HepG2 (cell line): ENCODE data around the gene MAB21L4. TPM values are rescaled to one million over a fixed set of nuclear protein-coding genes. Genes with fewer than 3 reads are reported as not detected.

ENCODE experiments used
- ATAC-seq: fragments of 200-7000 bp; cut with Tn5 transposase; 3 replicates; pipeline ENCODE4 v1.9.1; 2020; ENCODE audit warnings: mild to moderate bottlenecking, moderate library complexity
- BruUV-seq: library from RNA; stranded (reverse); fragments of 400-500 nt; replicated peaks from 2 replicates; lab custom pipeline; 2021; lab: Mats Ljungman, UMichigan
- CTCF ChIA-PET: fragments of 300-600 bp; formaldehyde crosslinking; extraction: SDS; loops from one replicate; lab custom pipeline; 2021; ENCODE audit warnings: low total read pairs, inconsistent platforms, low intra/inter-chr PET ratio; lab: Yijun Ruan, JAX
- POLR2A ChIA-PET: fragments of 350-600 bp; sonication (Branson Sonifier 250); formaldehyde crosslinking; loops from one replicate; lab custom pipeline; 2020; ENCODE audit warnings: antibody characterized with exemption, inconsistent platforms; lab: Yijun Ruan, JAX
- DNase-seq: peaks from one replicate; pipeline ENCODE4 v3.0.0-alpha.2; 2015; ENCODE audit warnings: low spot score
- FAIRE-seq: peaks from 3 replicates; lab custom pipeline; 2011; peaks lifted over from hg19 to GRCh38; lab: Jason Lieb, UNC
- H2AFZ ChIP-seq: one replicate; pipeline ENCODE4 v1.6.1; 2011; ENCODE audit warnings: low read length, inconsistent platforms
- H3K27ac ChIP-seq: fragments of 300-600 bp; 3 replicates; pipeline ENCODE4 v1.8.0; 2011; ENCODE audit warnings: mixed run types, mild to moderate bottlenecking, mixed read lengths, low read length, inconsistent platforms; ENCODE audit not compliant: insufficient read depth; ENCODE audit errors: extremely low read length
- H3K27me3 ChIP-seq, 2 experiments: fragments of 200-600 bp in 1 of 2; 2 replicates in 1 of 2; 3 replicates in 1 of 2; pipeline versions ENCODE4 v1.6.0 to v1.8.0; 2011; ENCODE audit warnings: low read length in 2 of 2, mild to moderate bottlenecking in 2 of 2, moderate library complexity in 2 of 2, inconsistent platforms in 1 of 2; ENCODE audit not compliant: insufficient read depth in 2 of 2, control insufficient read depth in 1 of 2
- H3K36me3 ChIP-seq, 2 experiments: fragments of 200-600 bp in 1 of 2; replicated peaks in 1 of 2; 2 replicates in 1 of 2; 3 replicates in 1 of 2; pipeline versions ENCODE4 v1.5.1 to v1.8.0; 2011; ENCODE audit warnings: low read length in 2 of 2, inconsistent platforms in 1 of 2; ENCODE audit not compliant: insufficient read depth in 2 of 2, control insufficient read depth in 1 of 2
- H3K4me1 ChIP-seq: 2 replicates; pipeline ENCODE4 v1.5.1; 2012; ENCODE audit warnings: low read length, inconsistent platforms; ENCODE audit not compliant: insufficient read depth
- H3K4me2 ChIP-seq: 2 replicates; pipeline ENCODE4 v1.6.0; 2011; ENCODE audit warnings: low read depth, low read length, inconsistent platforms
- H3K4me3 ChIP-seq, 3 experiments: fragments of 200-600 bp in 1 of 3; sonication (generic), shearing (Covaris generic) in 1 of 3; replicated peaks in 1 of 3; 2 replicates each; pipeline ENCODE4 v1.5.1; 2011 to 2016; ENCODE audit warnings: low read length in 3 of 3, inconsistent platforms in 2 of 3, low read depth in 2 of 3, mild to moderate bottlenecking in 2 of 3, control low read depth in 1 of 3, mixed read lengths in 1 of 3; ENCODE audit not compliant: insufficient read depth in 1 of 3
- H3K79me2 ChIP-seq: one replicate; pipeline ENCODE4 v1.6.1; 2011; ENCODE audit warnings: low read length, inconsistent platforms; ENCODE audit not compliant: insufficient read depth
- H3K9ac ChIP-seq: 2 replicates; pipeline ENCODE4 v1.6.0; 2011; ENCODE audit warnings: mild to moderate bottlenecking, low read depth, low read length, inconsistent platforms; ENCODE audit not compliant: insufficient read depth
- H3K9me3 ChIP-seq: 2 replicates; pipeline ENCODE4 v1.5.1; 2012; ENCODE audit warnings: mild to moderate bottlenecking, low read length
- H4K20me1 ChIP-seq: 2 replicates; pipeline ENCODE4 v1.6.0; 2011; ENCODE audit warnings: inconsistent platforms, mild to moderate bottlenecking, low read length, moderate library complexity; ENCODE audit not compliant: insufficient read depth
- CENPBD1 ChIP-seq: sonication (generic); formaldehyde crosslinking; IDR thresholded peaks from 2 replicates; pipeline ENCODE4 v1.8.0; 2022; ENCODE audit warnings: missing genetic modification reagents, low read depth, mild to moderate bottlenecking, borderline replicate concordance
- FOXK1 ChIP-seq: sonication (generic); formaldehyde crosslinking; IDR thresholded peaks from 2 replicates; pipeline ENCODE4 v1.4.0; 2020; ENCODE audit warnings: low read depth, missing genetic modification reagents, borderline replicate concordance
- GTF2F1 ChIP-seq: fragments of 150-350 bp; IDR thresholded peaks from 2 replicates; pipeline ENCODE4 v1.6.1; 2014; ENCODE audit warnings: low read length
- HNRNPL ChIP-seq: fragments of 200-400 bp; formaldehyde crosslinking; IDR thresholded peaks from 2 replicates; pipeline ENCODE4 v1.6.1; 2017; ENCODE audit warnings: mild to moderate bottlenecking, low read depth, low read length
- MXD1 ChIP-seq: sonication (generic); formaldehyde crosslinking; IDR thresholded peaks from 2 replicates; pipeline ENCODE4 v1.4.0; 2020; ENCODE audit warnings: mild to moderate bottlenecking, missing genetic modification reagents
- PTBP1 ChIP-seq: fragments of 200-400 bp; formaldehyde crosslinking; IDR thresholded peaks from 2 replicates; pipeline ENCODE4 v1.6.1; 2018; ENCODE audit warnings: low read length, low read depth; ENCODE audit not compliant: poor library complexity, severe bottlenecking
- SKIL ChIP-seq: sonication (generic); formaldehyde crosslinking; IDR thresholded peaks from 2 replicates; pipeline ENCODE4 v1.8.0; 2022; ENCODE audit warnings: missing genetic modification reagents, mild to moderate bottlenecking, moderate library complexity, borderline replicate concordance
- SMAD1 ChIP-seq: sonication (generic); formaldehyde crosslinking; IDR thresholded peaks from 2 replicates; pipeline ENCODE4 v1.4.0; 2020; ENCODE audit warnings: missing genetic modification reagents, low read depth, mild to moderate bottlenecking, borderline replicate concordance
- ZNF382 ChIP-seq: sonication (generic); formaldehyde crosslinking; IDR thresholded peaks from 2 replicates; pipeline ENCODE4 v1.5.0; 2020; ENCODE audit warnings: missing genetic modification reagents, mild to moderate bottlenecking, borderline replicate concordance
- WGBS: methylation state at CpG from one replicate; pipeline ENCODE4 v1.1.6; 2017; ENCODE audit warnings: low lambda C conversion rate; 5-methylcytosine and 5-hydroxymethylcytosine counted together
- in situ Hi-C: cut with HindIII; loops from 2 replicates; pipeline ENCODE4 v1.10.0; 2017; ENCODE audit warnings: low pct_unique_long_range_greater_than_20kb; ENCODE audit not compliant: extremely low pct_ligation_motif_present
- intact Hi-C: fragments of 100-400 bp; cut with micrococcal nuclease; formaldehyde crosslinking; loops from one replicate; pipeline ENCODE4 v1.10.0; 2022; ENCODE audit not compliant: unreplicated experiment
- polyA plus RNA-seq, 8 experiments: library from polyadenylated mRNA; depleted of rRNA in 3 of 8; stranded (reverse) in 7 of 8; unstranded in 1 of 8; fragments of >200 nt; fragmentation: Illumina TruSeq in 4 of 8; extraction: Trizol in 4 of 8; gene quantifications; 2 replicates each; pipeline versions ENCODE4 v1.2.1 to v1.2.3, GENCODE V29; 2011 to 2016; ENCODE audit warnings: low read depth in 4 of 8, missing spikeins in 1 of 8, mixed read lengths in 1 of 8; ENCODE audit not compliant: insufficient read depth in 1 of 8
- total RNA-seq, 5 experiments: library from RNA; depleted of rRNA; stranded (reverse); fragments of >200 nt; fragmentation: Illumina TruSeq; extraction: Trizol; gene quantifications; 2 replicates each; pipeline ENCODE4 v1.2.3, GENCODE V29; 2016; ENCODE audit warnings: low read depth in 1 of 5
- TF ChIP-seq, protein P1 (sequence below): IDR thresholded peaks from 2 replicates; pipeline ENCODE4 v1.6.1; 2018; ENCODE audit warnings: missing genetic modification reagents
- TF ChIP-seq, protein P2 (sequence below): sonication (generic); formaldehyde crosslinking; IDR thresholded peaks from 2 replicates; pipeline ENCODE4 v1.9.0; 2021; ENCODE audit warnings: missing genetic modification reagents, borderline replicate concordance

The MAB21L4 gene
- total and polyA plus RNA-seq, 2 of the 13 experiments (the other 11 are each of a cell fraction or from before 2014, with no cell fraction given) = 3.0 to 14.0 TPM

- ATAC-seq = no peak
- BruUV-seq = no TSS peak
- POLR2A ChIA-PET = no interaction called here
Observed at GRCh38 chr2:240922245-240922981, 26.5 kb upstream of the MAB21L4 start.

GRCh38 chr2:240921995-240922244, 26.0 kb upstream of the MAB21L4 start:
- no peaks in the 10 kb centered on the region for H4K20me1 ChIP-seq
- peaks cover 17% of the 10 kb centered on the region for H3K4me1 ChIP-seq
- no CpG with 5 or more reads among the region's 1 CpG for WGBS
- POLR2A ChIA-PET = no interaction called here
- no peak overlapping the region for H3K9ac ChIP-seq
- intact Hi-C loops (no loop called here), in situ Hi-C loops (no loop called here)
- CTCF ChIA-PET = no interaction called here
- H3K9me3 ChIP-seq = no peaks in the 10 kb centered on the region
- H3K4me2 ChIP-seq = no peak overlapping the region
- BruUV-seq = no TSS peak
- ATAC-seq (no peak), DNase-seq (no peak), FAIRE-seq (no peak)
- no peak overlapping the region for H3K27ac ChIP-seq
- H3K27me3 ChIP-seq = peaks cover 16 to 73% of the 10 kb centered on the region in 2 experiments; a peak in 4 of 5 replicates
- no peaks in the 10 kb centered on the region for H3K79me2 ChIP-seq
- no peaks in the 10 kb centered on the region for H3K36me3 ChIP-seq
- H3K4me3 ChIP-seq = no peak overlapping the region
- H2AFZ ChIP-seq = no peak overlapping the region
- TF ChIP-seq PTBP1 = no peak
- TF ChIP-seq, protein P1, sequence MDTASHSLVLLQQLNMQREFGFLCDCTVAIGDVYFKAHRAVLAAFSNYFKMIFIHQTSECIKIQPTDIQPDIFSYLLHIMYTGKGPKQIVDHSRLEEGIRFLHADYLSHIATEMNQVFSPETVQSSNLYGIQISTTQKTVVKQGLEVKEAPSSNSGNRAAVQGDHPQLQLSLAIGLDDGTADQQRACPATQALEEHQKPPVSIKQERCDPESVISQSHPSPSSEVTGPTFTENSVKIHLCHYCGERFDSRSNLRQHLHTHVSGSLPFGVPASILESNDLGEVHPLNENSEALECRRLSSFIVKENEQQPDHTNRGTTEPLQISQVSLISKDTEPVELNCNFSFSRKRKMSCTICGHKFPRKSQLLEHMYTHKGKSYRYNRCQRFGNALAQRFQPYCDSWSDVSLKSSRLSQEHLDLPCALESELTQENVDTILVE = no peak
- no peak for TF ChIP-seq GTF2F1
- TF ChIP-seq, protein P2, sequence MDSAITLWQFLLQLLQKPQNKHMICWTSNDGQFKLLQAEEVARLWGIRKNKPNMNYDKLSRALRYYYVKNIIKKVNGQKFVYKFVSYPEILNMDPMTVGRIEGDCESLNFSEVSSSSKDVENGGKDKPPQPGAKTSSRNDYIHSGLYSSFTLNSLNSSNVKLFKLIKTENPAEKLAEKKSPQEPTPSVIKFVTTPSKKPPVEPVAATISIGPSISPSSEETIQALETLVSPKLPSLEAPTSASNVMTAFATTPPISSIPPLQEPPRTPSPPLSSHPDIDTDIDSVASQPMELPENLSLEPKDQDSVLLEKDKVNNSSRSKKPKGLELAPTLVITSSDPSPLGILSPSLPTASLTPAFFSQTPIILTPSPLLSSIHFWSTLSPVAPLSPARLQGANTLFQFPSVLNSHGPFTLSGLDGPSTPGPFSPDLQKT (CRISPR knock-in tag) = no peak
- no peak for TF ChIP-seq ZNF382
- TF ChIP-seq SKIL (CRISPR knock-in tag) = no peak
- TF ChIP-seq FOXK1 (CRISPR knock-in tag) = no peak
- no peak for TF ChIP-seq CENPBD1 (CRISPR knock-in tag)

More at GRCh38 chr2:240922245-240922981, 26.5 kb upstream of the MAB21L4 start:
- Histone ChIP-seq H3K27ac (no peak overlapping the region), H3K4me2 (no peak overlapping the region), H3K9ac (no peak overlapping the region), H2AFZ (no peak overlapping the region), H3K9me3 (no peaks in the 10 kb centered on the region), H3K27me3 (peaks cover 16 to 73% of the 10 kb centered on the region in 2 experiments; a peak in 4 of 5 replicates), H3K36me3 (no peaks in the 10 kb centered on the region), H4K20me1 (no peaks in the 10 kb centered on the region)
- intact Hi-C loops = no loop called here
- CTCF ChIA-PET = no interaction called here
- no CpG with 5 or more reads among the region's 18 CpGs for WGBS
- no peak for TF ChIP-seq SMAD1 (CRISPR knock-in tag)
- TF ChIP-seq MXD1 (CRISPR knock-in tag) = 0 out of 2 replicates have a peak, but pooled peaks have one; percentile 32
- TF ChIP-seq HNRNPL = peak; percentile 74; the same call in 1 of the 2 replicates
- TF ChIP-seq, all 625 proteins: peak for 2
- FAIRE-seq (no peak), DNase-seq (no peak)
- in situ Hi-C loops = no loop called here
- Histone ChIP-seq H3K79me2 (no peaks in the 10 kb centered on the region), H3K4me3 (no peak overlapping the region), H3K4me1 (peaks cover 13% of the 10 kb centered on the region)
